RWPE1 (cell line): ENCODE data around the gene NFIA.

Source experiments
- CTCF ChIA-PET: fragments of 350-600 bp; sonication (Branson Sonifier 250); formaldehyde crosslinking; extraction: SDS; loops from one replicate; lab custom pipeline; 2021; lab: Yijun Ruan, JAX
- POLR2A ChIA-PET: fragments of 400-600 bp; formaldehyde crosslinking; extraction: SDS; loops from one replicate; lab custom pipeline; 2020; ENCODE audit warnings: antibody characterized with exemption; ENCODE audit not compliant: low non-redundant PET; lab: Yijun Ruan, JAX
- DNase-seq: peaks from one replicate; pipeline ENCODE4 v3.0.0; 2012; ENCODE audit warnings: low spot score
- H3K27ac ChIP-seq: fragments of 450-650 bp; 2 replicates; pipeline ENCODE4 v1.5.1; 2017
- TF ChIP-seq, protein P1 (sequence below): fragments of 450-650 bp; conservative IDR thresholded peaks from 2 replicates; pipeline ENCODE4 v1.5.1; 2017; ENCODE audit warnings: low read depth, mild to moderate bottlenecking

The NFIA gene

DNA sequence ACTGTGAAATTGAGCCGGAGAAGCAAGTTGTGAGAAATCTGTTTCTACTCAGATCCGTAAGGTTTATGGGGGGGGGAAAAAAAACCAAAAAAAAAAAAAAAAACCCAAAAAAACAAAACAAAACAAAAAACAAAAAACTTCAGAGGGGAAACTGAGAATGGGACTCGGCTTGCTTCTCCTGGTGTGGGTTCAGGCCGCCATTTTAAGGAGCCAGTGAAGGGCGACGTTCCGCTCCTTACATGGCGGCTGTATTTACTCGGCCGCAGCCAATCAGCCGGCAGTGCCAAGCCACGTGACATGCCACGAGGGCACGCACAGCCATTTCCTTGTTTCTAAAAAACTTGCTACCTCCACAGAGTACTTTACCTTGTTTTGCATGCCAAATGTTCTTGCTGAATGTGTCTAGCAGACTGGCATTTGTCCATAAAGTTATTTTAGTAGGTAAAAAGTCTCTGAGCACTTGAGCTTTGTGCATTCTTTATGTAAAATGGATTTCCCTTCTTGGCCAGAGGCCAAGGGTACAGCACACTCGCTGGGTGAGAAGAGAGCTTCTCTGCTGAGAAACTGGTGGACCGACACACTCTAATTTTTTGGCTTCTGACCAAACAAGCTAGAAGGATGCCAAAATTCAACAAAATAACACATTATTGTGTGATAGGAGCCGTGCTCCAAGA is 101.8 kb downstream of the NFIA start:
- DNase-seq: peak; percentile 55
- TF ChIP-seq, protein P1, sequence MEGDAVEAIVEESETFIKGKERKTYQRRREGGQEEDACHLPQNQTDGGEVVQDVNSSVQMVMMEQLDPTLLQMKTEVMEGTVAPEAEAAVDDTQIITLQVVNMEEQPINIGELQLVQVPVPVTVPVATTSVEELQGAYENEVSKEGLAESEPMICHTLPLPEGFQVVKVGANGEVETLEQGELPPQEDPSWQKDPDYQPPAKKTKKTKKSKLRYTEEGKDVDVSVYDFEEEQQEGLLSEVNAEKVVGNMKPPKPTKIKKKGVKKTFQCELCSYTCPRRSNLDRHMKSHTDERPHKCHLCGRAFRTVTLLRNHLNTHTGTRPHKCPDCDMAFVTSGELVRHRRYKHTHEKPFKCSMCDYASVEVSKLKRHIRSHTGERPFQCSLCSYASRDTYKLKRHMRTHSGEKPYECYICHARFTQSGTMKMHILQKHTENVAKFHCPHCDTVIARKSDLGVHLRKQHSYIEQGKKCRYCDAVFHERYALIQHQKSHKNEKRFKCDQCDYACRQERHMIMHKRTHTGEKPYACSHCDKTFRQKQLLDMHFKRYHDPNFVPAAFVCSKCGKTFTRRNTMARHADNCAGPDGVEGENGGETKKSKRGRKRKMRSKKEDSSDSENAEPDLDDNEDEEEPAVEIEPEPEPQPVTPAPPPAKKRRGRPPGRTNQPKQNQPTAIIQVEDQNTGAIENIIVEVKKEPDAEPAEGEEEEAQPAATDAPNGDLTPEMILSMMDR: no peak
- POLR2A ChIA-PET: interaction anchor here (0.6 kb wide), 1 partner anchor 896 kb away, joined by 3 read pairs; no protein-coding TSS in a partner anchor
- peak overlapping the region; percentile 88 for H3K27ac ChIP-seq
- CTCF ChIA-PET: no interaction called here

DNA sequence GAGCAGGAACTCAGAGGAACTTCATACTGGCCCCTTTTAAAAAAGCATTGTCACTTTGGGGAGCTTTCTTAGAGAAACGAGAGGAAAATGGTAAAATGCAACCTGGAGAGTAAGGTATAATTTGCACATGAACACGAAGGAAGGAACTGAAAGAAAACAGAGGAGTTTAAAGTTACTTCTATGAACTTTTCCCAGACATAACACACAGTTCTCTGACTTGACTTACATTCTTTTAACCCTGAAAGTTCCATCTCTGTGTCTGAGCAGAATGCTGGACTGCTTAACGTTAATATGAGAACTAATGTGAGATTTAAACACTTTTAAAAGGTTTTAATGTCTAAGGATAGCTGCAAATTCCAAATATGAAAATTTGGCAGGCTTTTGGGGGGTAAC is 102.3 kb downstream of the NFIA start:
- CTCF ChIA-PET: no interaction called here
- no peak for DNase-seq
- POLR2A ChIA-PET: interaction anchor here (0.6 kb wide), 1 partner anchor 896 kb away, joined by 3 read pairs; no protein-coding TSS in a partner anchor
- peak overlapping the region; percentile 88; the same call in 1 of the 2 replicates for H3K27ac ChIP-seq
- TF ChIP-seq, protein P1: no peak

DNA sequence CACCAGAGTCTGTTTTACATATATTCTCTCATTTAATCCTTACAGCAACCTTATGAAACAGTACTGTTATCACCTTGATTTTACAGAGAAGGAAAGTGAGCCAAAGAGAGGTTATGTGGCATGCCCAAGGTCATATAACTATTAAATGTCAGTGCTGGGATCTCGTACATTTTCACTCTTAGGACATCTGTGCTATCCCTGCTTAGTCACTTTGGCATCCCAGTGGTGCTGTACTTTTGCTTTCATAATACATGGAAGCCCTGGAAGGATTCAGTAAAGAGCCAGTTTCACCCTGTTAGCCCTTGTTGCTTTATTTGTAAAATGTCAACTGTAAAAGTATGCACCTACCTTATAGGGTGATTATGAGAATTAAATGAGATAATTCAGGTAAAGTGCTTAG is 104.4 kb downstream of the NFIA start:
- ChIA-PET POLR2A (no interaction called here), CTCF (no interaction called here)
- TF ChIP-seq, protein P1: no peak
- no peak for DNase-seq
- no peak overlapping the region for H3K27ac ChIP-seq

DNA sequence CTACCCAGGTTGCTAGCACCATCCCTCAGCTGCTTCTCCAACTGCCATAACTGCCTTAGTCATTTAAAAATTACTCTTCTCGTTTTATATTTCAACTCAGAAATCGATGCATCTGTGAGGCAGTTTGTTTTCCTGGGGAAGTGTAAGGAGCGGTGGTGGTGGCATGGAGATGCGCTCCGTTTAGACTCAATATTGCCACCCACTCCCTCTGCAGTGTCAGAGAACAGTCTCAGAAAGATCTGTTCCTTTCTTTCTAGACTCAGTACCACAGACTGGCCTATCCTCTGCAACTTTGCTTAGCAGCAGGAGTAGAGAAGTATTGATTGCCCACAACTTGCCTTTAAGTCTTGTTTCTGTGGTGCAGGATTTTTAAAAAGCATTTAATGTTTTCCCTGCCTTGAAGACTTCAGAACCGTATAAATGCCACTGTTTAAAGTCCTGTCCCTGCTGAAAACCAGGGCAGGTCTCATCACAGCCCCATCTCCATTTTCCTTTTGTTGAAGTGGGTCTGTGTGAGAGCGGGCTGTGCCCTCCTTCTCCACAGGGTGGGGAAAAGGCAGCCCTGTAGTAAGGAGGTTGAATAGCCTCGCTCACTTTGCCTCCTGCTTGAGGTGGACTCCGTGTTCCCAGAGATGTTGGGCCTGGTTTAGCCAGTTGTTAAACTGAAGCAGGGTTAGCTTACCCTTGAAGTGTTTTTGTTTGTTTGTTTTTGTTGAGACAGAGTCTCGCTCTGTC is 105.2 kb downstream of the NFIA start:
- TF ChIP-seq, protein P1: no peak
- POLR2A ChIA-PET: no interaction called here
- no peak for DNase-seq
- CTCF ChIA-PET: no interaction called here
- H3K27ac ChIP-seq: no peak overlapping the region

DNA sequence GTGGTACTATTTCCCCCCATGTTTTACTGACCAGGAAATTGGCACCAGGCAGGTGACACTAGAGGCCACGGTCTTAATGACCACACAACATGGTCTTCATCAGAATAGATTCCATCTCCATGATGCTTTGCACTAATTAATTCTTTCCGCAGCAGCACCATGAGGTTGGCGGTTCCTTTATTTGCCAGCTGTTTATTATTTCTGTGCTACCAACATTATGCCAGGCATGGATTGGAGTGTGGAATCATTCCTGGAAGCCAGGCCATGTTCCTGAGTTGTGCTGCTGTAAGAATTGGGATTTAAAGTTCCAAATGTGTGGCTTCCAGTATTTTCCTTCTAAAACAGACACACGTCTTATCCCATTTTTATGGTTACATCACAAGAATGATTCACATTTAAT is 107.8 kb downstream of the NFIA start:
- no peak overlapping the region for H3K27ac ChIP-seq
- TF ChIP-seq, protein P1: no peak
- CTCF ChIA-PET: no interaction called here
- no peak for DNase-seq
- POLR2A ChIA-PET: no interaction called here

DNA sequence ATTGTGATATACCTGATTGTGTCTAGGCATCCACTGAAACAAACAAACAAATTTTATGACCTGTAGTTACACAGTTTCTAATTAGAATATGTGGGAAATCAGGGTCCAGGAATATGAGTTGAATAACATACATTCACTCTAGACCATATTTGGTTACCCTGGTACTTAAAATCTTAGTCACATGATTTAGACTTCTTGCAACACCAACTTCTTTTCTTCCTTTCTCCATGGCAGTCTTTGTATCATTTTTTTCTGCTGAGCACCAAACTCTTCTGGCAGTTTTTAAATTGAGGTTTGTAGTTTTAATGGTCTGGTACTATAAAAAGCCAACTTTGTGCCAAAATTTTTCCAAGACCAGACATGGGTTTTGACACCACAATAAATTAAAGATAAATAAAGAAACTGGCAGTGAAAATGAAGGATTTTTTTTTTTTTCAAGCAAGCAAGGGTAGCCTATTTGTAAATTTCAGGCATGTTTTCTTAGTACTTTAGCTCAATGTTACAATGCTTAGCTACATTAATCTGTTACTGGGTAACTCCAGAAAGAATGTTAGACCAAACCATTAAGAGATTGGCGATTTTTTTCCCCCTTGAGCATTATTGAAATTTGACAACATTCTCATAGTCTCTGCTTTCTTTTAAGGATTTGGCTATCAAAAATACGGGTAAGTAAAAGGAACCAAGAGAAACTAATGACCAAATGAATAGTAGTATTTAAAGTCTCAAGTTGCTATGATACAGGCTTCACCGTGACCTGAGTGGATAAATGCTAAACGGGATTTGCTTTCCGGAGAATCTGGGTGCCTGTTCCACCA is 108.5 kb downstream of the NFIA start:
- CTCF ChIA-PET: interaction anchor here (0.6 kb wide), 1 partner anchor 261 kb away, joined by 3 read pairs; no protein-coding TSS in a partner anchor
- POLR2A ChIA-PET: no interaction called here

More for the DNA sequence above, 108.5 kb downstream of the NFIA start:
- TF ChIP-seq, protein P1: no peak
- no peak overlapping the region for H3K27ac ChIP-seq
- DNase-seq: no peak
